ENCODE results near the gene JAML. TPM values are rescaled to one million over a fixed set of nuclear protein-coding genes. Genes with fewer than 3 reads are reported as not detected.
A peak's percentile ranks its signal among the peaks of the same experiment; 100 is the strongest.

Gene JAML
- total and polyA plus RNA-seq, 2 of the 13 experiments (the other 11 are each of a cell fraction or from before 2014, with no cell fraction given): 2.0 to 3.3 TPM

- peak in 1 of 2 experiments; percentile 15; a peak in 1 of 4 replicates for TF ChIP-seq EP300 (IDR thresholded peaks at IDR 0.05; ENCODE audit: low read depth in 2 of 2, low read length in 2 of 2)
- no peak for TF ChIP-seq EP300 (CRISPR knock-in tag; IDR thresholded peaks at IDR 0.05; ENCODE audit: borderline replicate concordance)
- 0 out of 2 replicates have a peak, but pooled peaks have one; percentile 30 for TF ChIP-seq TCF7 (IDR thresholded peaks at IDR 0.05; ENCODE audit: low read depth)
- TF ChIP-seq SMAD1 (CRISPR knock-in tag; IDR thresholded peaks at IDR 0.05; ENCODE audit: borderline replicate concordance, low read depth): no peak
- TF ChIP-seq CREB1 (IDR thresholded peaks at IDR 0.05): 0 out of 2 replicates have a peak, but pooled peaks have one; percentile 16
- no peak for TF ChIP-seq CREB1 (CRISPR knock-in tag; IDR thresholded peaks at IDR 0.05)
- TF ChIP-seq NFAT5 (CRISPR knock-in tag; IDR thresholded peaks at IDR 0.05): no peak
- ChIA-PET POLR2A (no interaction called here), CTCF (ENCODE audit: low intra/inter-chr PET ratio, low total read pairs) (no interaction called here)
- Histone ChIP-seq H3K4me1 (ENCODE audit: insufficient read depth, low read length) (peaks cover 25% of the 10 kb centered on the region), H3K4me3 (replicated peaks in 1 of 3; ENCODE audit: insufficient read depth in 1 of 3, low read depth in 2 of 3, low read length in 3 of 3) (no peak overlapping the region), H2AFZ (ENCODE audit: low read length) (no peak overlapping the region), H3K27ac (ENCODE audit: extremely low read length, insufficient read depth, low read length) (no peak overlapping the region), H4K20me1 (ENCODE audit: insufficient read depth, low read length) (no peaks in the 10 kb centered on the region), H3K36me3 (replicated peaks in 1 of 2; ENCODE audit: control insufficient read depth in 1 of 2, insufficient read depth in 2 of 2, low read length in 2 of 2) (peaks cover 0 to 26% of the 10 kb centered on the region in 2 experiments), H3K27me3 (ENCODE audit: control insufficient read depth in 1 of 2, insufficient read depth in 2 of 2, low read length in 2 of 2) (no peaks in the 10 kb centered on the region), H3K9ac (ENCODE audit: insufficient read depth, low read depth, low read length) (no peak overlapping the region), H3K4me2 (ENCODE audit: low read depth, low read length) (no peak overlapping the region), H3K79me2 (ENCODE audit: insufficient read depth, low read length) (no peaks in the 10 kb centered on the region), H3K9me3 (ENCODE audit: low read length) (no peaks in the 10 kb centered on the region)
- WGBS (ENCODE audit: low lambda C conversion rate): 61% methylated on average over 1 of the region's 1 CpG
- FAIRE-seq (no peak), ATAC-seq (no peak), DNase-seq (ENCODE audit: low spot score) (peak; percentile 15)
- intact Hi-C loops (cut with micrococcal nuclease; ENCODE audit: unreplicated experiment): no loop called here
- BruUV-seq (replicated peaks): no TSS peak
- in situ Hi-C loops (cut with HindIII; ENCODE audit: extremely low pct_ligation_motif_present, low pct_unique_long_range_greater_than_20kb): no loop called here
Observed at GRCh38 chr11:118232659-118233058, 7.8 kb upstream of the JAML start.
